GM19043 (cell line): ENCODE measurements around the gene IL1RAPL1.
A peak's percentile ranks its signal among the peaks of the same experiment; 100 is the strongest.

Experiments
- ATAC-seq: cut with Tn5 transposase; IDR thresholded peaks from one replicate; pipeline ENCODE4 v1.9.1; 2021; ENCODE audit warnings: low read depth; ENCODE audit not compliant: unreplicated experiment

Gene IL1RAPL1

GRCh38 chrX:29834311-29834710 lies 1247.1 kb downstream of the IL1RAPL1 start:
- no peak for ATAC-seq

- ATAC-seq: no peak
Observed at GRCh38 chrX:29834764-29835163, 1247.5 kb downstream of the IL1RAPL1 start.

GRCh38 chrX:29841750-29842149 lies 1254.5 kb downstream of the IL1RAPL1 start:
- ATAC-seq: no peak

GRCh38 chrX:29842552-29842951 lies 1255.3 kb downstream of the IL1RAPL1 start:
- ATAC-seq: no peak

- ATAC-seq: no peak
Observed at GRCh38 chrX:29851857-29852605, 1264.8 kb downstream of the IL1RAPL1 start.

GRCh38 chrX:29852767-29853166 lies 1265.5 kb downstream of the IL1RAPL1 start:
- ATAC-seq: no peak

- ATAC-seq: no peak
Observed at GRCh38 chrX:29858714-29859113, 1271.5 kb downstream of the IL1RAPL1 start.

- no peak for ATAC-seq
Observed at GRCh38 chrX:29862126-29862677, 1275.0 kb downstream of the IL1RAPL1 start.

GRCh38 chrX:29867971-29868370 lies 1280.7 kb downstream of the IL1RAPL1 start:
- ATAC-seq: no peak

GRCh38 chrX:29869837-29870236 lies 1282.6 kb downstream of the IL1RAPL1 start:
- ATAC-seq: no peak

- peak; percentile 43 for ATAC-seq
Observed at GRCh38 chrX:29870608-29871007, 1283.4 kb downstream of the IL1RAPL1 start.

GRCh38 chrX:29872831-29873230 lies 1285.6 kb downstream of the IL1RAPL1 start:
- ATAC-seq: no peak

- ATAC-seq: no peak
Observed at GRCh38 chrX:29876733-29877132, 1289.5 kb downstream of the IL1RAPL1 start.

GRCh38 chrX:29880977-29881376 lies 1293.7 kb downstream of the IL1RAPL1 start:
- ATAC-seq: no peak

- ATAC-seq: no peak
Observed at GRCh38 chrX:29890004-29890403, 1302.8 kb downstream of the IL1RAPL1 start.

GRCh38 chrX:29890646-29891200 lies 1303.5 kb downstream of the IL1RAPL1 start:
- no peak for ATAC-seq

GRCh38 chrX:29902004-29902403 lies 1314.8 kb downstream of the IL1RAPL1 start:
- no peak for ATAC-seq

GRCh38 chrX:29903360-29903759 lies 1316.1 kb downstream of the IL1RAPL1 start:
- ATAC-seq: no peak

GRCh38 chrX:29911673-29912072 lies 1324.4 kb downstream of the IL1RAPL1 start:
- no peak for ATAC-seq

- no peak for ATAC-seq
Observed at GRCh38 chrX:29913647-29914046, 1326.4 kb downstream of the IL1RAPL1 start.

GRCh38 chrX:29922607-29923006 lies 1335.4 kb downstream of the IL1RAPL1 start:
- ATAC-seq: no peak

- no peak for ATAC-seq
Observed at GRCh38 chrX:29926056-29926455, 1338.8 kb downstream of the IL1RAPL1 start.
